ENCODE measurements around the gene MAML1. TPM values are rescaled to one million over a fixed set of nuclear protein-coding genes. Genes with fewer than 3 reads are reported as not detected.

The MAML1 gene
- total RNA-seq, 1 donor from 2014 or later = 59.1 TPM

DNA sequence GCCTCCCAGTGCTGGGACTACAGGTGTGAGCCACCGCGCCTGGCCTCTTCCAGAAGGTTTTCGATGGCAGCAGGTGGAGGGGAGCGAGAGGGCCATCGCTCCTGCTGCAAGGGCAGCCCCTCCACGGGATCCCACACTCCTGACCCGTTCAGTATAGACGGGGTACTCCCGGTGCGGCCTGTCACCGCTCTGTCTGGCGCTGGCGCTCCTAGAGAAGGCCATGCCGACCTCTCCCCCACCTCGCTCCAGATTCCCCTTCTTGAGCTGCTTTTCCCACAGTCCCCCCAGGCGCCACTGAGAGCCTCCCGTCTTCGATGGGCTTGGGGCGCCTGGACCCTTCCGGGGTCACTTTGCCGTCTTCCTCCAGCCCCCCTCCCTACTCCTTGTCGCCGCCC, 83.8 kb downstream of the MAML1 start:
- no peaks in the 10 kb centered on the region for H3K9me3 Mint-ChIP-seq
- DNase-seq (ENCODE audit: low read depth, low spot score) = no peak
- H3K27me3 Mint-ChIP-seq (ENCODE audit: low read depth) = peaks cover 9% of the 10 kb centered on the region
- peaks cover 9% of the 10 kb centered on the region for H3K36me3 Mint-ChIP-seq (ENCODE audit: low read depth)
- TF ChIP-seq, protein P1, sequence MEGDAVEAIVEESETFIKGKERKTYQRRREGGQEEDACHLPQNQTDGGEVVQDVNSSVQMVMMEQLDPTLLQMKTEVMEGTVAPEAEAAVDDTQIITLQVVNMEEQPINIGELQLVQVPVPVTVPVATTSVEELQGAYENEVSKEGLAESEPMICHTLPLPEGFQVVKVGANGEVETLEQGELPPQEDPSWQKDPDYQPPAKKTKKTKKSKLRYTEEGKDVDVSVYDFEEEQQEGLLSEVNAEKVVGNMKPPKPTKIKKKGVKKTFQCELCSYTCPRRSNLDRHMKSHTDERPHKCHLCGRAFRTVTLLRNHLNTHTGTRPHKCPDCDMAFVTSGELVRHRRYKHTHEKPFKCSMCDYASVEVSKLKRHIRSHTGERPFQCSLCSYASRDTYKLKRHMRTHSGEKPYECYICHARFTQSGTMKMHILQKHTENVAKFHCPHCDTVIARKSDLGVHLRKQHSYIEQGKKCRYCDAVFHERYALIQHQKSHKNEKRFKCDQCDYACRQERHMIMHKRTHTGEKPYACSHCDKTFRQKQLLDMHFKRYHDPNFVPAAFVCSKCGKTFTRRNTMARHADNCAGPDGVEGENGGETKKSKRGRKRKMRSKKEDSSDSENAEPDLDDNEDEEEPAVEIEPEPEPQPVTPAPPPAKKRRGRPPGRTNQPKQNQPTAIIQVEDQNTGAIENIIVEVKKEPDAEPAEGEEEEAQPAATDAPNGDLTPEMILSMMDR (conservative IDR thresholded peaks at IDR 0.05) = no peak
- peak overlapping the region; percentile 77 for H3K4me3 Mint-ChIP-seq
- H3K4me1 Mint-ChIP-seq = peaks cover 22% of the 10 kb centered on the region
- H3K27ac Mint-ChIP-seq (ENCODE audit: unreplicated experiment) = no peak overlapping the region

DNA sequence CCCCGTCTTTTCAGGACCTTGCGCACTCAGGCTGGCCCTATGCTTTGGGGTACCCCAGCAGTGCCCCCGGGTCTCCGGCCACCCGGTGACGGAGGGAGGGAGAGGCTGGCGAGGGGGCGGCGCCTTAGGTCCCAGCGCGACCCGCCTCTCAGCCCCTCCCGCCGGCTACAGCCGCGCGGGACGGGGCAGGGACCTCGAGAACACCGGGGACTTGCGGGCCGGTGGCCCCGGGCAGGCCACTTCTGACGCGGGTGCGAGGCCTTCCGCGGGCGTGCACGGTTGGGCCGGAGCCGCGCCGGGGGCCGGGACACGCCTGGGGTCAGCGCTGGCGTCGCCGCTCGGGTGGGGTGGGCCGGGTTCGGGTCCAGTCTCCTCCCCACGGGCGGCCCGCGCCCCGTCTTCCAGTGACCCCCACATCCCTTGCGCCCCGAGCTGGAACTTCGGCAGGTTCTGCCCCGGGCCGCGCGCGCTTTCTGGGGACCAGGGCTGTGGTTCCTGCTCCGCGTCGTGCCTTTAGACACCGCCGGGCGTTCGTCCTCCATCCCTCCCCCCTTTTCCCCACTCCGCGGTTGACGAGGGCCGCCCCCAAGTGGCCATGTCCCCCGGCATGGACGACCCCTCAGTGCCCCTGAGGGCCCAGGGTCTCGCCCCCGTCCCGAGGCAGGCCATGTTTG, 84.3 kb downstream of the MAML1 start:
- Mint-ChIP-seq H3K4me3 (peak overlapping the region; percentile 88), H3K27ac (ENCODE audit: unreplicated experiment) (no peak overlapping the region), H3K9me3 (no peaks in the 10 kb centered on the region), H3K27me3 (ENCODE audit: low read depth) (peaks cover 12% of the 10 kb centered on the region), H3K36me3 (ENCODE audit: low read depth) (peaks cover 9% of the 10 kb centered on the region), H3K4me1 (peaks cover 27% of the 10 kb centered on the region)
- TF ChIP-seq, protein P1 (conservative IDR thresholded peaks at IDR 0.05) = no peak
- DNase-seq (ENCODE audit: low read depth, low spot score) = no peak

DNA sequence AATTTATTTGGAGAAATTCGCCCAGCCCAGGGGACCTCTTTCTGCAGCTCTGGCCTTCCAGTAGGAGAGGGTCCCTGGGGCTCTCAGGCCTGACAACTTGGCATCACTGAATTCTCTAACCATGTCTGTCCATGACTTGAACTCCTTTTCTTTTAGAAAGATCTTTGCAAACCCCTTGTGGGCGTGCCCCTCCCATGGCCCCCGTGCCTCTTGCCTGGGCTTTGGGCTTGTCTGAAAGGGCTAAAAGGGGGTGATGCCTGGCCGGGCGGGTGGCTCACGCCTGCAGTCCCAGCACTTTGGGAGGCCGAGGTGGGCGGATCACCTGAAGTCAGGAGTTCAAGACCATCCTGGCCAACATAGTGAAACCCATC, 84.8 kb downstream of the MAML1 start:
- Mint-ChIP-seq H3K9me3 (no peaks in the 10 kb centered on the region), H3K27ac (ENCODE audit: unreplicated experiment) (no peak overlapping the region), H3K4me3 (peak overlapping the region; percentile 88)

DNA sequence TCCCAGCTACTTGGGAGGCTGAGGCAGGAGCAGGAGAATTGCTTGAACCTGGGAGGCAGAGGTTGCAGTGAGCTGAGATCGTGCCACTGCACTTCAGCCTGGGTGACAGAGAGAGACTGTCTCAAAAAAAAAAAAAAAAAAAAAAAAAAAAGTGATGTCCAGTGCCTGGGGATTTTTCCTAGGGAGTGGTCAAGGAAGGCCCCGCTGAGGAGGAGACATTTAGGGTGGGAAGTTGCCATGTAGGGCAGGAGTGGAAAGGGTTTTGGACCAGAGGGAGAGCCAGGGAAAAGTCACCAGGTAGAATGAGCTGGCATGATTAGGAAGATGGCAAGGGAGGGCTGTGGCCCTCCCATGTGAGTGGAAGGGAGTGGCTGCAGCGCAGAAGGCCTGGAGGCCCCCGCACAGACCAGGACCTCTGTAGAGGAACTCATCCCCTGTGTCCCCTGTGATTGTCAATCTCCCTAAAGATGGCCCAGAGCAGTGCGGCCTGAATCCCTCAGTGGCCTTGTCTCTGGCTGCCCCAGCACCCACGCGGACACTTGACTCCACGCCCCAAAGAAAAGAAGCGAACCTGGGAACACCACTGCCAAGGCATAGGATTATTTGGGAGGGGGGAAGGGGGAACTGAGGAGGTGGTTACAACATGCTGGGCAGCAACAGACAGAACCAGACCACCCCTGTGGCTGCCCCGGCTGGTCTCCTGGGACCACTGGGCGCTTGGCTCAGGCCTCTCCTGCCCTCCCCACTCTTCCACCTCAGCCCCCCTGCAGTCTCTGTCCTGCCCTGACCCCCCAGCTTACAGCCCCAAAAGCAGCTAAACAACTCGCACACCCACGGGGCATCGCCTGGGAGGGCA, 85.5 kb downstream of the MAML1 start:
- peaks cover 6% of the 10 kb centered on the region for H3K36me3 Mint-ChIP-seq (ENCODE audit: low read depth)

More for the DNA sequence above, 84.8 kb downstream of the MAML1 start:
- TF ChIP-seq, protein P1 (conservative IDR thresholded peaks at IDR 0.05) = no peak
- Mint-ChIP-seq H3K36me3 (ENCODE audit: low read depth) (peaks cover 9% of the 10 kb centered on the region), H3K27me3 (ENCODE audit: low read depth) (peaks cover 12% of the 10 kb centered on the region), H3K4me1 (peaks cover 32% of the 10 kb centered on the region)
- no peak for DNase-seq (ENCODE audit: low read depth, low spot score)

DNA sequence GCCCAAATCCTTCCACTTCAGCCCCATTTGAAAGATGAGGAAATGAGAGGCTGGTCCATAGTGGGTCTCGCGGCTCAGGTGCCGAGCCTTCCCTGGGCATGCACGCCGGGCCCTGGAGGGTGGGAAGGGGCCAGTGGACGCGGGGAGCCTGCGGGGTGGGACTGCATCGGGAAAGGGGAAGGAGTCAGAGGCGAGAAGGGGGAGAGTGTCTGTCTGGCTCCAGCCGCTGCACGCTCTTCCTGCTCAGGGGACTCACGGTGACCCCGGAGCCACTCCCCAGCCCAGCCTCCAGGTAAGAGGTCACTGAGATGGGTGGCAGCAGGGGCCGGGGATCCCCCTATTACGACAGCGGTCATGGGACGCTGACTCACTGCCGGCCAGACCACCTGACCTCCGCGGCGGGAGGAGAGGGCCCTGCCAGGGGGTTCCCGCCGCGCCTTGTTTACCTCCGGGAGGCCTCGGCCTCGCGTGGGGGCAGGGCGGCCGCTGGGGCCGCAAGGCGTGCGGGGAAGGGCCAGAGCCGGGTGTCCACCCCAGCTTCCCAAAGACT, 86.2 kb downstream of the MAML1 start:
- H3K4me1 Mint-ChIP-seq = peaks cover 39% of the 10 kb centered on the region
- H3K36me3 Mint-ChIP-seq (ENCODE audit: low read depth) = peaks cover 6% of the 10 kb centered on the region
- H3K9me3 Mint-ChIP-seq = no peaks in the 10 kb centered on the region
- H3K27ac Mint-ChIP-seq (ENCODE audit: unreplicated experiment) = no peak overlapping the region
- DNase-seq (ENCODE audit: low read depth, low spot score) = peak; percentile 48
- TF ChIP-seq, protein P1 (conservative IDR thresholded peaks at IDR 0.05) = no peak
- H3K4me3 Mint-ChIP-seq = peak overlapping the region; percentile 88
- peaks cover 12% of the 10 kb centered on the region for H3K27me3 Mint-ChIP-seq (ENCODE audit: low read depth)

More for the DNA sequence above, 85.5 kb downstream of the MAML1 start:
- DNase-seq (ENCODE audit: low read depth, low spot score) = no peak
- peak overlapping the region; percentile 67 for H3K27ac Mint-ChIP-seq (ENCODE audit: unreplicated experiment)
- peak overlapping the region; percentile 88 for H3K4me3 Mint-ChIP-seq
- TF ChIP-seq, protein P1 (conservative IDR thresholded peaks at IDR 0.05) = no peak
- H3K4me1 Mint-ChIP-seq = peaks cover 39% of the 10 kb centered on the region
- H3K27me3 Mint-ChIP-seq (ENCODE audit: low read depth) = peaks cover 12% of the 10 kb centered on the region
- H3K9me3 Mint-ChIP-seq = no peaks in the 10 kb centered on the region
